Liver (tissue), 9 donors: ENCODE data around the gene INSC. TPM values are rescaled to one million over a fixed set of nuclear protein-coding genes. Genes with fewer than 3 reads are reported as not detected.

Source experiments
- DNase-seq: peaks from one replicate; pipeline ENCODE4 v3.0.0-alpha.2; 2017; ENCODE audit warnings: low spot score
- H3K27ac ChIP-seq, 2 donors: one replicate each; pipeline ENCODE4 v1.7.0; 2013; ENCODE audit warnings: inconsistent platforms in 2 of 2, low read length in 2 of 2, control low read depth in 1 of 2, low read depth in 1 of 2, mild to moderate bottlenecking in 1 of 2
- H3K27me3 ChIP-seq, 4 donors: one replicate each; pipeline versions ENCODE4 v1.6.1 to v1.7.0; 2013; ENCODE audit warnings: low read length in 3 of 4, inconsistent platforms in 1 of 4, mild to moderate bottlenecking in 1 of 4, moderate library complexity in 1 of 4; ENCODE audit not compliant: control insufficient read depth in 4 of 4, insufficient read depth in 4 of 4
- H3K36me3 ChIP-seq, 4 donors: one replicate each; pipeline versions ENCODE4 v1.6.1 to v1.7.0; 2013; ENCODE audit warnings: low read length in 3 of 4, mild to moderate bottlenecking in 3 of 4, low read depth in 1 of 4, moderate library complexity in 1 of 4; ENCODE audit not compliant: control insufficient read depth in 4 of 4, insufficient read depth in 3 of 4
- H3K4me1 ChIP-seq, 4 donors: one replicate each; pipeline versions ENCODE4 v1.6.1 to v1.7.0; 2013; ENCODE audit warnings: low read length in 3 of 4, mild to moderate bottlenecking in 3 of 4, moderate library complexity in 1 of 4; ENCODE audit not compliant: control insufficient read depth in 4 of 4, insufficient read depth in 4 of 4
- H3K4me3 ChIP-seq, 3 donors: one replicate each; pipeline versions ENCODE4 v1.6.1 to v1.7.0; 2013; ENCODE audit warnings: low read length in 3 of 3, control low read depth in 1 of 3, low read depth in 1 of 3, mild to moderate bottlenecking in 1 of 3
- H3K9ac ChIP-seq, 2 donors: one replicate each; pipeline ENCODE4 v1.7.0; 2013; ENCODE audit warnings: low read length in 2 of 2, mild to moderate bottlenecking in 2 of 2, moderate library complexity in 2 of 2, control low read depth in 1 of 2, low read depth in 1 of 2
- H3K9me3 ChIP-seq, 4 donors: one replicate each; pipeline versions ENCODE4 v1.6.1 to v1.7.0; 2013; ENCODE audit warnings: low read length in 3 of 4; ENCODE audit not compliant: control insufficient read depth in 4 of 4
- CTCF ChIP-seq: fragments of 150-350 bp; IDR thresholded peaks from 2 replicates; pipeline ENCODE4 v1.5.1; 2017; ENCODE audit warnings: improper control_type of control experiment, low read depth, low read length; ENCODE audit not compliant: missing input control
- FOXA1 ChIP-seq: IDR thresholded peaks from 2 replicates; pipeline ENCODE4 v1.6.1; 2016; ENCODE audit warnings: antibody characterized with exemption
- FOXA2 ChIP-seq: IDR thresholded peaks from 2 replicates; pipeline ENCODE4 v1.6.1; 2016; ENCODE audit warnings: antibody characterized with exemption
- HNF4A ChIP-seq, 2 donors: conservative IDR thresholded peaks; 2 replicates each; pipeline ENCODE4 v1.6.1; 2016; ENCODE audit warnings: antibody characterized with exemption in 2 of 2, mild to moderate bottlenecking in 2 of 2
- HNF4G ChIP-seq: IDR thresholded peaks from 2 replicates; pipeline ENCODE4 v1.6.1; 2016; ENCODE audit warnings: antibody characterized with exemption
- JUND ChIP-seq, 2 donors: IDR thresholded peaks; 2 replicates each; pipeline ENCODE4 v1.6.1; 2016; ENCODE audit warnings: antibody characterized with exemption in 2 of 2
- NR2F2 ChIP-seq: IDR thresholded peaks from 2 replicates; pipeline ENCODE4 v1.6.1; 2016; ENCODE audit warnings: antibody characterized with exemption
- RAD21 ChIP-seq, 2 donors: IDR thresholded peaks; 2 replicates each; pipeline ENCODE4 v1.6.1; 2016; ENCODE audit warnings: antibody characterized with exemption in 2 of 2, mild to moderate bottlenecking in 2 of 2
- RXRA ChIP-seq, 2 donors: IDR thresholded peaks; 2 replicates each; pipeline ENCODE4 v1.6.1; 2017 to 2018; ENCODE audit warnings: antibody characterized with exemption in 2 of 2, mild to moderate bottlenecking in 1 of 2
- SP1 ChIP-seq: IDR thresholded peaks from 2 replicates; pipeline ENCODE4 v1.6.1; 2018; ENCODE audit warnings: antibody characterized with exemption, mild to moderate bottlenecking
- TAF1 ChIP-seq: conservative IDR thresholded peaks from 2 replicates; pipeline ENCODE4 v1.6.1; 2016; ENCODE audit warnings: antibody characterized with exemption, mild to moderate bottlenecking
- YY1 ChIP-seq: IDR thresholded peaks from 2 replicates; pipeline ENCODE4 v1.6.1; 2016; ENCODE audit warnings: antibody characterized with exemption, mild to moderate bottlenecking
- ZBTB33 ChIP-seq: IDR thresholded peaks from 2 replicates; pipeline ENCODE4 v1.6.1; 2016; ENCODE audit warnings: antibody characterized with exemption
- WGBS: extraction: QIAGEN DNeasy Blood & Tissue Kit; methylation state at CpG from one replicate; pipeline ENCODE4 v1.1.7; 2013; 5-methylcytosine and 5-hydroxymethylcytosine counted together
- polyA plus RNA-seq, 2 donors: library from polyadenylated mRNA; stranded (reverse) in 1 of 2; unstranded in 1 of 2; fragments of 200-250 nt in 1 of 2; fragments of >200 nt in 1 of 2; fragmentation: Nextera tagmentation in 1 of 2; extraction: Ambion mirVana in 1 of 2; gene quantifications; one replicate each; pipeline versions ENCODE4 v1.2.1 to v1.2.3, GENCODE V29; 2013 to 2015
- total RNA-seq, 2 donors: library from RNA; depleted of rRNA; stranded (reverse); fragments of >200 nt; gene quantifications; one replicate each; pipeline ENCODE4 v1.2.3, GENCODE V29; 2014
- TF ChIP-seq, protein P1 (sequence below): IDR thresholded peaks from 2 replicates; pipeline ENCODE4 v1.6.1; 2016; ENCODE audit warnings: antibody characterized with exemption
- TF ChIP-seq, protein P2 (sequence below): IDR thresholded peaks from 2 replicates; pipeline ENCODE4 v1.6.1; 2016; ENCODE audit warnings: antibody characterized with exemption, mild to moderate bottlenecking
- donor health status: healthy.
- donor health status: healthy.
- donor health status: healthy.
- donor health status: healthy.
- donor health status: healthy.

Gene INSC
- total and polyA plus RNA-seq, 4 donors = 0.02 to 0.25 (median 0.12) TPM

DNA sequence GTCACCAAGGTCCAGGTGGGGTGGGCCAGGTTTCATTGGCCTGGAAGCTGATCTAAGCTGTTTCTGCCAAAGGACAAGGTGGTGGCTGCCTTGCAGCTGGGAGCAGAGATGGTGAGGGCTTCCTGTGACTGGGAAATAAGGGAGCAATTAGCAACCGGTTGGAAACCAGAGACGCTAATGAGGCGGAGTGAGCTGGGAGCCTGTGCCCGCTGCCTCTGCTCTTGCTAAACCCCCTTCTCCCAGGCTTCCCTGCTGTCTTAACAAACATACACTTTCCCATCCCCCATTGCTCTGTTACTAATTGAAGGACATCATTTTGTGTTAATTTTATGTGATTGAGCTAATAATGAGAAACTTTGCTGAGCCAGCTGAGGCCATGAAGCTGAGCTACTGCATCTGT lies 121.8 kb downstream of the INSC start:
- H3K36me3 ChIP-seq = no peaks in the 10 kb centered on the region
- H3K9ac ChIP-seq = no peak overlapping the region
- H3K4me1 ChIP-seq = no peaks in the 10 kb centered on the region
- TF ChIP-seq TAF1 (no peak), CTCF (no peak), FOXA2 (no peak), SP1 (no peak), RXRA (IDR thresholded peaks at IDR 0.05) (no peak), FOXA1 (no peak), HNF4G (no peak), HNF4A (conservative IDR thresholded peaks at IDR 0.05) (no peak), YY1 (no peak), ZBTB33 (no peak)
- TF ChIP-seq, protein P1, sequence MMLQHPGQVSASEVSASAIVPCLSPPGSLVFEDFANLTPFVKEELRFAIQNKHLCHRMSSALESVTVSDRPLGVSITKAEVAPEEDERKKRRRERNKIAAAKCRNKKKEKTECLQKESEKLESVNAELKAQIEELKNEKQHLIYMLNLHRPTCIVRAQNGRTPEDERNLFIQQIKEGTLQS = no peak
- TF ChIP-seq, protein P2, sequence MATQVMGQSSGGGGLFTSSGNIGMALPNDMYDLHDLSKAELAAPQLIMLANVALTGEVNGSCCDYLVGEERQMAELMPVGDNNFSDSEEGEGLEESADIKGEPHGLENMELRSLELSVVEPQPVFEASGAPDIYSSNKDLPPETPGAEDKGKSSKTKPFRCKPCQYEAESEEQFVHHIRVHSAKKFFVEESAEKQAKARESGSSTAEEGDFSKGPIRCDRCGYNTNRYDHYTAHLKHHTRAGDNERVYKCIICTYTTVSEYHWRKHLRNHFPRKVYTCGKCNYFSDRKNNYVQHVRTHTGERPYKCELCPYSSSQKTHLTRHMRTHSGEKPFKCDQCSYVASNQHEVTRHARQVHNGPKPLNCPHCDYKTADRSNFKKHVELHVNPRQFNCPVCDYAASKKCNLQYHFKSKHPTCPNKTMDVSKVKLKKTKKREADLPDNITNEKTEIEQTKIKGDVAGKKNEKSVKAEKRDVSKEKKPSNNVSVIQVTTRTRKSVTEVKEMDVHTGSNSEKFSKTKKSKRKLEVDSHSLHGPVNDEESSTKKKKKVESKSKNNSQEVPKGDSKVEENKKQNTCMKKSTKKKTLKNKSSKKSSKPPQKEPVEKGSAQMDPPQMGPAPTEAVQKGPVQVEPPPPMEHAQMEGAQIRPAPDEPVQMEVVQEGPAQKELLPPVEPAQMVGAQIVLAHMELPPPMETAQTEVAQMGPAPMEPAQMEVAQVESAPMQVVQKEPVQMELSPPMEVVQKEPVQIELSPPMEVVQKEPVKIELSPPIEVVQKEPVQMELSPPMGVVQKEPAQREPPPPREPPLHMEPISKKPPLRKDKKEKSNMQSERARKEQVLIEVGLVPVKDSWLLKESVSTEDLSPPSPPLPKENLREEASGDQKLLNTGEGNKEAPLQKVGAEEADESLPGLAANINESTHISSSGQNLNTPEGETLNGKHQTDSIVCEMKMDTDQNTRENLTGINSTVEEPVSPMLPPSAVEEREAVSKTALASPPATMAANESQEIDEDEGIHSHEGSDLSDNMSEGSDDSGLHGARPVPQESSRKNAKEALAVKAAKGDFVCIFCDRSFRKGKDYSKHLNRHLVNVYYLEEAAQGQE = no peak
- DNase-seq = no peak
- H3K27ac ChIP-seq = no peak overlapping the region
- H3K9me3 ChIP-seq = no peaks in the 10 kb centered on the region
- H3K4me3 ChIP-seq = no peak overlapping the region
- H3K27me3 ChIP-seq = no peaks in the 10 kb centered on the region
- 75% methylated on average over 4 of the region's 4 CpGs for WGBS

GRCh38 chr11:15238856-15239255 lies 124.1 kb downstream of the INSC start:
- WGBS = 98% methylated on average over 7 of the region's 7 CpGs
- H3K9me3 ChIP-seq = no peaks in the 10 kb centered on the region
- H3K36me3 ChIP-seq = no peaks in the 10 kb centered on the region
- no peaks in the 10 kb centered on the region for H3K27me3 ChIP-seq
- TF ChIP-seq RAD21 (IDR thresholded peaks at IDR 0.05) (no peak), NR2F2 (no peak), JUND (IDR thresholded peaks at IDR 0.05) (no peak)
- no peak for DNase-seq
- no peaks in the 10 kb centered on the region for H3K4me1 ChIP-seq
- H3K4me3 ChIP-seq = no peak overlapping the region
- H3K9ac ChIP-seq = no peak overlapping the region
- no peak overlapping the region for H3K27ac ChIP-seq
